GM18867 (cell line): ENCODE data around the gene MPP7.

Experiments used
- ATAC-seq: cut with Tn5 transposase; IDR thresholded peaks from one replicate; pipeline ENCODE4 v1.9.1; 2021; ENCODE audit warnings: mild to moderate bottlenecking, moderate library complexity; ENCODE audit not compliant: unreplicated experiment

Gene MPP7

DNA sequence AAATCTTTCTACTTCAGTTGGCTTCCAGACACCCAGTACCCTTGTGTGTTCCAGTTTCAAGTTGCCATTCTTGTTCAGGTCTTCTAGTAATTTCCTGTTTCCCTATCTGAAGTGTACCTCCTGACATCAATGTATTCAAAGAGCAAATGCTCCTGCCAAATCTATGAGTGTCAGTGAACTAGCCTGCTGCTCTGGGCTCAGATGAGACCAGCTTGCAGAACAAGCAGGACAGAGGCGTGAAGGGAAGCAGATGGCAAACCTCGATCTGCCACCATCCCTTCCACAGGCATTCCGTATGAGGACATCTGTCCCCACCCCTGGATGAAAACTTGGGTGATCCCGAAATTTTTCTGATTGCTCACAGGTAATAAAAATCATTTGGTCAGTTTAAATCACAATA is 4.4 kb upstream of the MPP7 start:
- ATAC-seq: no peak

GRCh38 chr10:28305553-28305952 is 2.7 kb upstream of the MPP7 start:
- no peak for ATAC-seq

- no peak for ATAC-seq
These were observed 1.2 kb upstream of the MPP7 start for GRCh38 chr10:28304032-28304571.

- ATAC-seq: no peak
These were observed 739 bp downstream of the MPP7 start for GRCh38 chr10:28302012-28302637.

- ATAC-seq: no peak
These were observed 2.8 kb downstream of the MPP7 start for GRCh38 chr10:28300027-28300426.

GRCh38 chr10:28298951-28299350 is 3.9 kb downstream of the MPP7 start:
- ATAC-seq: peak; percentile 10

GRCh38 chr10:28296023-28296422 is 6.8 kb downstream of the MPP7 start:
- no peak for ATAC-seq

GRCh38 chr10:28295336-28295735 is 7.5 kb downstream of the MPP7 start:
- ATAC-seq: no peak

GRCh38 chr10:28294809-28295208 is 8.1 kb downstream of the MPP7 start:
- ATAC-seq: no peak

- no peak for ATAC-seq
These were observed 8.7 kb downstream of the MPP7 start for GRCh38 chr10:28294169-28294532.

DNA sequence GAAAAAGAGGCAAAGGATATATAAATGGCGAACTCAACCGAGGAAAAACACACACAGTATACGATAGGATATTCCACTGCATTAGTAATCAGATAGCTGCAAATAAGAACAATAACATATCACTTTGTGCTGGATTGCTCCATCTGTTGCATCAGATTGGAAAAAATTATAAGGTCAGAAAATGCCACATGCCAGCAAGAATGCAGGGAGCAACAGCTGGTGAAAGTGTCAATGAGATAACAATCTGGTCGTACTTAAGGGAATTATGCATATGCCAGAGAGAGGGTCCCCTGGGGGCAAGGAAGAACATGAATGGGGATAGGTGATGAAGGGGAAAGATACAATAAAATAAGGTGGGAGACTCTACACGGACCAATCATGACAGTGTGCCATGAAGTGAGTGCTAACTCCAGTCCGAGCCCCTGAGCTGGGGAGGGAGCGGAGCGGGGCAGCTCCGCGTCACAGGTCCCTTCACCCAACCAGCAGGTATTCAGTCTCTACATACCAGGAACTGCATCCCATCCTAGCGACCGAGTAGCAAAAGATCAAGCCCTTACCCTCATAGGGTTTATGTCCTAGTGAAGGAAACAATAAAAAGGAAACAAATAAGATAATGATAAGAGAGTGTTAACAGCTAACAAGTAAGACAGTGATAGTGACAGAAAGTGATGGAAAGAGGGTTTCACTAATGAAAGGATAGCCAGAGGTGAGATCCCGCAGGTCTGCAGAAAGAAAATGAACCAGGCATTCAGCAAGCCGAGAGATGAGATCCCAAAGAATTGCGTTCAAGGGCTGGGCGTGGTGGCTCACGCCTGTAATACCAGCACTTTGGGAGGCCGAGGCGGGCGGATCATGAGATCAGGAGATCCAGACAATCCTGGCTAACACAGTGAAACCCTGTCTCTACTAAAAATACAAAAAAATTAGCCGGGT is 9.4 kb downstream of the MPP7 start:
- ATAC-seq: no peak

- ATAC-seq: no peak
These were observed 11.0 kb downstream of the MPP7 start for GRCh38 chr10:28291881-28292297.

DNA sequence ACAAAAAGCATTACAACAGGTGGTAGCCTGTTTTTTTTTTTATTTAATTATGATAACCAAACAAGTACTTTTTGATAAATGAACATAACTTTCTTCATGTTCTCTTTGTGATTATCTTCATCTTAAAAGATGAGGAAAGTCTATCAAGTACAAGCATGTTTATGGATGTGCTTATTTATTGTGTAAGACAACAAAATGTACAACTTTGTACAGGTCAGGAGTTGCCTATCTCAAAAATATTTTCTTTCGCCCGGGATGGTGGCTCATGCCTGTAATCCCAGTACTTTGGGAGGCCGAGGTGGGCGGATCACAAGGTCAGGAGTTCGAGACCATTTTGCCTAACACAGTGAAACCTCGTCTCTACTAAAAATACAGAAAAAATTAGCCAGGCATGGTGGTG is 17.0 kb downstream of the MPP7 start:
- no peak for ATAC-seq

DNA sequence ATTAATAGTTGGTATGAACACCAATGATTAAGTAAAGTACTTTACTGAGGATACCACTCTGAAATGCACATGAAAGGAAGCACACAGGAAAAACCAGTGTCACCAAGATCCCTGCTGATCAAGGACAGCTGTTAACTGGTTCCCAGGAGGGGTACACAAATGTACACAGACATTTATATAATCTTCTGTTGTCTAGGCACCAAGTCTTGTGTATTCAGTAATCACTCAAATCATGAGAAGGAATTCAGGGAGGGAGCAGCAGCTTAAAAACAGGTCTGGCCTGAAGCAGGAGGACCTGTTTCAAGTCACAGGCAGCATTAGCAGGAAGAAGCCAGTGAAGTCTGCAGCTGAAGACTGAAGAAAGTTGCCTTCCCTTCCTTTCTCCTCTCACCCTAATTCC is 18.7 kb downstream of the MPP7 start:
- no peak for ATAC-seq

- no peak for ATAC-seq
These were observed 19.6 kb downstream of the MPP7 start for GRCh38 chr10:28283251-28283650.

DNA sequence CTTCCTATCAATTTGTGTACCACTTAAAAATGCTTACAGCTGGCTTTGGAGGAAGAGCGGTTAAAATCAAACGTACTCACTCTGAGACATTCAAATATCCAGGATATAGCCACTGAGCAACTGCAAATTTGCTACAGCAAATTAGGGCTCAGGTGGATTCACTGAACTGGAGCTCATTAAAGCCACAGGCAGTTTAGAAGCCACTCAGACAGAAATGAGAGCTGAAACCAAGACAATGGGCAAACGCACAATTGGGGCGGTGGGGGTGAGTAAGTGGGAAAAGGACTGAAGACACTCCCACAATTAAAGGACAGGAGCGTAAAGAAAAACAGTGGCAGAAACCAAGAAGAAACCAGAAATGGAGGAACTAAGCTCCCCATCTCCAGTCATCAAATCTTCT is 20.5 kb downstream of the MPP7 start:
- ATAC-seq: no peak

GRCh38 chr10:28281726-28282315 is 21.0 kb downstream of the MPP7 start:
- no peak for ATAC-seq

- ATAC-seq: no peak
These were observed 22.2 kb downstream of the MPP7 start for GRCh38 chr10:28280652-28281051.

- ATAC-seq: no peak
These were observed 23.0 kb downstream of the MPP7 start for GRCh38 chr10:28279878-28280277.

- no peak for ATAC-seq
These were observed 24.0 kb downstream of the MPP7 start for GRCh38 chr10:28278842-28279241.

GRCh38 chr10:28276384-28276783 is 26.5 kb downstream of the MPP7 start:
- ATAC-seq: no peak

DNA sequence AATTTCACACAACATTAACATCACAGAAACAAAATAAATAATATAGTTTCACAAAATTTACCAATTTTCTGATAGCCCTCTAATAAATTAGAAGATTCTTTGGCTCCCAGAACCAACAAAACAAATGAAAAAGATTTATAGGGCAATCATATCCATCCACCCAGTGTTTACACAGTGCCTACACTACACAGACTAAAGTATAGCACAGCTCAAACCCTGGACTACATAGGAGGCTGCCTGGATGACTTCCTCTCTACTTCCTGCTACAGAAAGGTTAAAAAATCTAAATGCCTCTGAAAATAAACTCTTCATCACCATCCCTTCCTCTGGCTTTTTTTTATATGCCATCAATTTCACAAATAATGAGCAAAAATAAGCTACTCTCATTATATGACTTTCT is 28.4 kb downstream of the MPP7 start:
- ATAC-seq: no peak
